Prostate gland (tissue), 2 donors: Measurements from ENCODE around the gene GPATCH8. TPM values are rescaled to one million over a fixed set of nuclear protein-coding genes. Genes with fewer than 3 reads are reported as not detected.
A peak's percentile ranks its signal among the peaks of the same experiment; 100 is the strongest.

Source experiments
- DNase-seq: peaks from one replicate; pipeline ENCODE4 v3.0.0-alpha.2; 2019; ENCODE audit warnings: low spot score
- H3K27ac ChIP-seq, 2 donors: fragments of 200-600 bp; sonication (generic); 2 replicates each; pipeline ENCODE4 v1.5.1; 2017 to 2019
- H3K27me3 ChIP-seq: fragments of 200-600 bp; sonication (generic); replicated peaks from 2 replicates; pipeline ENCODE4 v1.5.1; 2019; ENCODE audit not compliant: insufficient read depth
- H3K36me3 ChIP-seq, 2 donors: fragments of 200-600 bp; sonication (generic); 1 replicate in 1 of 2; 2 replicates in 1 of 2; pipeline versions ENCODE4 v1.5.1 to v1.8.1; 2017 to 2019
- H3K4me1 ChIP-seq: fragments of 200-600 bp; sonication (generic); replicated peaks from 2 replicates; pipeline ENCODE4 v1.5.1; 2019
- H3K4me3 ChIP-seq, 2 donors: fragments of 200-600 bp; sonication (generic); 2 replicates each; pipeline ENCODE4 v1.5.1; 2017 to 2019
- H3K9me3 ChIP-seq: fragments of 200-600 bp; sonication (generic); 2 replicates; pipeline ENCODE4 v1.5.1; 2017
- POLR2A ChIP-seq: fragments of 450-650 bp; IDR thresholded peaks from one replicate; pipeline ENCODE4 v1.6.1; 2016; ENCODE audit warnings: antibody characterized with exemption, mild to moderate bottlenecking
- POLR2AphosphoS5 ChIP-seq: sonication (generic); formaldehyde crosslinking; IDR thresholded peaks from one replicate; pipeline ENCODE4 v1.6.1; 2017; ENCODE audit warnings: antibody characterized with exemption
- WGBS: methylation state at CpG from one replicate; pipeline ENCODE4 v1.1.5; 2018; 5-methylcytosine and 5-hydroxymethylcytosine counted together
- intact Hi-C: fragments of 100-400 bp; cut with DNase I; formaldehyde crosslinking; loops from one replicate; pipeline ENCODE4 v1.14.2; 2022
- total RNA-seq, 2 donors: library from RNA; depleted of rRNA; stranded (reverse); fragments of >200 nt; gene quantifications; one replicate each; pipeline ENCODE4 v1.1.0, GENCODE V29; 2016
- TF ChIP-seq, protein P1 (sequence below), 4 experiments: fragments of 200-600 bp in 2 of 4; fragments of 450-650 bp in 2 of 4; sonication (generic) in 2 of 4; IDR thresholded peaks; 1 replicate in 3 of 4; 2 replicates in 1 of 4; pipeline ENCODE4 v1.5.1; 2016 to 2019; ENCODE audit warnings: antibody characterized with exemption in 4 of 4, mild to moderate bottlenecking in 2 of 4, moderate library complexity in 2 of 4

The GPATCH8 gene
- total RNA-seq, 2 donors from 2014 or later = 25.2 to 42.8 TPM

DNA sequence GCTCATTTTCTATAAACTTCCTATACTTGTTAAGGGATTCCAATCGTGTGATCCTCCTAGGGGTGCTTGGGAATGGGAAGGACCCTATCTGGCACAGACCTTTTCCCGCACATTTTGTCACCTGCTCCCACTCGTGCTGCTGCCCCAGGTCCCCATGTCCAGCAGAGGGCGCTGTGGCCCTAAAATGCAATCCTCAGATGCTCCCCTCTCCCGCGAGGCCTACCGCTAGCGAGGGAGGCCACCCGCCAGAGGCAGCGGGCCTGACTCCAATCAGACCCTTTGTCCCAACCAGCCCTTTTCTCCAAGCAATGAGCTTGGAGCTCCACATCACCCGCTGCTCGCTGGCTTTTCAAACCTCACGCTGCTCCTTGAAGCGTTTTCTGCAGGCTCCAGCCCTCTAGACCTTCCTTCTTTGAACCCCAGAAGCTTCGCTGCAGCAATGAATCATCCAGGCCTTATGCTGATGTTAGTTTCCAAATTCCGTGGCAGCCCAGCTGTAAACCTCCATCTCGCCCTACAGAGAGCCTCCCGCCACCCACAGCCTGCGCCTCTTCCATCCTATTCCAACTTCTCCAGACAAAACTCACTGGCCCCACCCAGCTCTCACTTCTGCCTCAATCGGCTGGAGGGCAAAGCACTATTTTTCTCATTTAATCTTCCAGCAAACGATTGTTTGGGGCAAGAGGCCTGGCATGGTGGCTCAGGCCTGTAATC lies 30.5 kb upstream of the GPATCH8 start:
- WGBS = 22% methylated on average over 21 of the region's 21 CpGs
- intact Hi-C loops = loop anchor here (5.0 kb wide), 1 partner anchor 104 kb away; no protein-coding TSS in a partner anchor

DNA sequence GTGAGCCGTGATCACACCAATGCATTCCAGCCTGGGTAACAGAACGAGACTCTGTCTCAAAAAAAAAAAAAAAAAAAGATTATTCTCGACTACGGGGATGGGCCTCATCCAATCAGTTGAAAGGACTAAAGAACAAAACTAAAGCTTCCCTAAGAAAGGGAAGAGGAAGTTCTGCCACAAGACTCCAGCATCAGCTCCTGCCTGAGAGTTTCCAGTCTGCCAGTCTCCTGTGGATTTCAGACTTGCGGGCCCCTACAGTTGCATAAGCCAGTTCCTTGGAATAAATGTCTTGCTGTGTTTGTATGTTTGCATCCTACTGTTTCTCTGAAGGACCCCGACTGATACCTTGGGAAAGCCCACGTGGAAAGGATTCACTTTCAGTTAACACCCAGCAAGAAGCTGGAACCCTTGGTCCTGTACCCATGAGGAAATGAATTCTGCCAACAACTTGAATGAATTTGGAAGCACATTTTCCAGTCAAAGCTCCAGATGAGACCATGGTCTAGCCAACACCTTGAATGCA lies 27.8 kb upstream of the GPATCH8 start:
- H3K36me3 ChIP-seq = no peaks in the 10 kb centered on the region
- no peaks in the 10 kb centered on the region for H3K4me1 ChIP-seq
- TF ChIP-seq POLR2AphosphoS5 (no peak), POLR2A (no peak)
- TF ChIP-seq, protein P1, sequence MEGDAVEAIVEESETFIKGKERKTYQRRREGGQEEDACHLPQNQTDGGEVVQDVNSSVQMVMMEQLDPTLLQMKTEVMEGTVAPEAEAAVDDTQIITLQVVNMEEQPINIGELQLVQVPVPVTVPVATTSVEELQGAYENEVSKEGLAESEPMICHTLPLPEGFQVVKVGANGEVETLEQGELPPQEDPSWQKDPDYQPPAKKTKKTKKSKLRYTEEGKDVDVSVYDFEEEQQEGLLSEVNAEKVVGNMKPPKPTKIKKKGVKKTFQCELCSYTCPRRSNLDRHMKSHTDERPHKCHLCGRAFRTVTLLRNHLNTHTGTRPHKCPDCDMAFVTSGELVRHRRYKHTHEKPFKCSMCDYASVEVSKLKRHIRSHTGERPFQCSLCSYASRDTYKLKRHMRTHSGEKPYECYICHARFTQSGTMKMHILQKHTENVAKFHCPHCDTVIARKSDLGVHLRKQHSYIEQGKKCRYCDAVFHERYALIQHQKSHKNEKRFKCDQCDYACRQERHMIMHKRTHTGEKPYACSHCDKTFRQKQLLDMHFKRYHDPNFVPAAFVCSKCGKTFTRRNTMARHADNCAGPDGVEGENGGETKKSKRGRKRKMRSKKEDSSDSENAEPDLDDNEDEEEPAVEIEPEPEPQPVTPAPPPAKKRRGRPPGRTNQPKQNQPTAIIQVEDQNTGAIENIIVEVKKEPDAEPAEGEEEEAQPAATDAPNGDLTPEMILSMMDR (IDR thresholded peaks at IDR 0.05) = no peak
- DNase-seq = no peak
- 82% methylated on average over 7 of the region's 7 CpGs for WGBS
- no peaks in the 10 kb centered on the region for H3K27me3 ChIP-seq
- no peak overlapping the region for H3K27ac ChIP-seq
- no peaks in the 10 kb centered on the region for H3K9me3 ChIP-seq
- intact Hi-C loops = loop anchor here (5.0 kb wide), 1 partner anchor 106 kb away; no protein-coding TSS in a partner anchor
- no peak overlapping the region for H3K4me3 ChIP-seq

More for the DNA sequence above, 30.5 kb upstream of the GPATCH8 start:
- DNase-seq = peak; percentile 82
- Histone ChIP-seq H3K9me3 (no peaks in the 10 kb centered on the region), H3K27ac (no peak overlapping the region), H3K27me3 (no peaks in the 10 kb centered on the region), H3K4me1 (no peaks in the 10 kb centered on the region), H3K36me3 (no peaks in the 10 kb centered on the region), H3K4me3 (no peak overlapping the region)
- TF ChIP-seq POLR2AphosphoS5 (peak; percentile 23), POLR2A (no peak)
- TF ChIP-seq, protein P1 (IDR thresholded peaks at IDR 0.05) = peak; percentile 78 to 94 (median 92)

DNA sequence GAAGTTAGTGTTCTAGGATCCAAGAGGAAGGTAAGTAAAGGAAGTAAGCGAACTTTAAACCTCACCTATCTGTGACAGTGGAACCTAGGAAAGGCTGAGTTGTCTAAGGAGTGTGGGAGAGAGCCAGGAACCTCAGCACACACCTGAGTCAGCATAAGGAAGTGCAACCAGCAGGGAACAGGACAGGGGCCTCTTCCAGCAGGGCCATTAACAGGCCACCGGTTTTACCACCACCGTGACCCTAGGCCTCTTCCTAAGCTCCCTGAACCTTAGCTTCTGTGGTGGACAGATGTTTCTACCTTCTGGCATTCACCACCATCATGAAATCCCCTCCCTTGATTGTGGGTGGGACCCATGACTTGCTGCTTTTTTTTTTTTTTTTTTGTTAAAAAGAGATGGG lies 26.7 kb upstream of the GPATCH8 start:
- no peak for DNase-seq
- H3K4me3 ChIP-seq = no peak overlapping the region
- H3K36me3 ChIP-seq = no peaks in the 10 kb centered on the region
- intact Hi-C loops = loop anchor here (5.0 kb wide), 1 partner anchor 107 kb away; no protein-coding TSS in a partner anchor
- no peak for TF ChIP-seq POLR2AphosphoS5
- TF ChIP-seq POLR2A = no peak
- TF ChIP-seq, protein P1 (IDR thresholded peaks at IDR 0.05) = no peak
- H3K27ac ChIP-seq = no peak overlapping the region
- H3K4me1 ChIP-seq = no peaks in the 10 kb centered on the region
- WGBS = 75% methylated on average over 3 of the region's 3 CpGs
- H3K27me3 ChIP-seq = no peaks in the 10 kb centered on the region
- no peaks in the 10 kb centered on the region for H3K9me3 ChIP-seq

DNA sequence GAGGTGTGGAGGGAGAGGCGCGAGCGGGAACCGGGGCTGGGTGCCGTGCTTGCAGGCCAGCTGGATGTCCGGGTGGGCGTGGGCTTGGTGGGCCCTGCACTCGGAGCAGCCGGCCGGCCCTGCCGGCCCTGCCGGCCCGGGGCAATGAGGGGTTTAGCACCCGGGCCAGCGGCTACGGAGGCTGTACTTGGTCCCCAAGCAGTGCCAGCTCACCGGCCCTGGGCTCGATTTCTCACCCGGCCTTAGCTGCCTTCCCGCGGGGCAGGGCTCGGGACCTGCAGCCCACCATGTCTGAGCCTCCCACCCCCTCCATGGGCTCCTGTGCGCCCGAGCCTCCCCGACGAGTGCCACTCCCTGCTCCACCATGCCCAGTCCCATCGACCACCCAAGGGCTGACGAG lies 24.7 kb upstream of the GPATCH8 start:
- DNase-seq = no peak
- no peaks in the 10 kb centered on the region for H3K36me3 ChIP-seq
- no peaks in the 10 kb centered on the region for H3K4me1 ChIP-seq
- no peaks in the 10 kb centered on the region for H3K9me3 ChIP-seq
- H3K27ac ChIP-seq = no peak overlapping the region
- TF ChIP-seq POLR2A (no peak), POLR2AphosphoS5 (no peak)
- TF ChIP-seq, protein P1 (IDR thresholded peaks at IDR 0.05) = no peak
- intact Hi-C loops = no loop called here
- no peak overlapping the region for H3K4me3 ChIP-seq
- H3K27me3 ChIP-seq = no peaks in the 10 kb centered on the region
- WGBS = 94% methylated on average over 28 of the region's 28 CpGs

DNA sequence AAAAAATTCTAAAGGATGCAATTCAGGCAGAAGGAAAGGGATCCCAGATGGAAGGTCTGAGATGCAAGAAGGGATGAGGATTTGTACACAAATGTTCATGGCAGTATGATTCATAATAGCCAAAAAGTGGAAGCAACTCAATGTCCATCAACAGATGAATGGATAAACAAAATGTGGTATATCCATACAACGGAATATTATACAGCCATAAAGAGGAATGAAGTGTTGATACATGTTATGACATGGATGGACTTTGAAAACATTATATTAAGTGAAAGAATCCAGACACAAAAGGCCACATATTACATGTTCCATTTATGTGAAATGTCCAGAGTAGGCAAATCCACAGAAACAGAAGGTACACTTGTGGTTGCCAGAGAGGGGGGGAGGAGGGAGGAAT lies 23.9 kb upstream of the GPATCH8 start:
- Histone ChIP-seq H3K9me3 (no peaks in the 10 kb centered on the region), H3K4me3 (no peak overlapping the region), H3K27ac (no peak overlapping the region), H3K27me3 (no peaks in the 10 kb centered on the region), H3K36me3 (no peaks in the 10 kb centered on the region), H3K4me1 (no peaks in the 10 kb centered on the region)
- intact Hi-C loops = no loop called here
- no peak for DNase-seq
- 95% methylated on average over 1 of the region's 1 CpG for WGBS
- TF ChIP-seq POLR2AphosphoS5 = no peak
- no peak for TF ChIP-seq POLR2A
- TF ChIP-seq, protein P1 (IDR thresholded peaks at IDR 0.05) = no peak
